WTC11 (cell line): ENCODE measurements around the gene SLC17A9. TPM values are rescaled to one million over a fixed set of nuclear protein-coding genes. Genes with fewer than 3 reads are reported as not detected.
A peak's percentile ranks its signal among the peaks of the same experiment; 100 is the strongest.

Experiments used
- ATAC-seq: fragments of 200-7000 bp; cut with Tn5 transposase; 2 replicates; pipeline ENCODE4 v1.10.0; 2021; ENCODE audit warnings: mild to moderate bottlenecking, moderate library complexity
- CTCF ChIA-PET: fragments of 300-600 bp; sonication (Branson Sonifier 250); formaldehyde crosslinking; loops from one replicate; lab custom pipeline; 2021; ENCODE audit warnings: antibody characterized with exemption; lab: Charles Lee
- POLR2A ChIA-PET: fragments of 350-600 bp; sonication (Branson Sonifier 250); formaldehyde crosslinking; loops from one replicate; lab custom pipeline; 2021; ENCODE audit warnings: antibody characterized with exemption; lab: Charles Lee
- DNase-seq: peaks from one replicate; pipeline ENCODE4 v3.0.0; 2021; ENCODE audit warnings: low spot score
- H3K27ac Mint-ChIP-seq: 2 replicates; pipeline ENCODE4 v1.8.0; 2021; ENCODE audit warnings: mixed read lengths
- H3K27me3 Mint-ChIP-seq: 2 replicates; pipeline ENCODE4 v1.8.0; 2021; ENCODE audit warnings: low read depth, mild to moderate bottlenecking, moderate library complexity, mixed read lengths
- H3K36me3 Mint-ChIP-seq: 2 replicates; pipeline ENCODE4 v1.8.0; 2021; ENCODE audit warnings: mixed read lengths
- H3K4me1 Mint-ChIP-seq: 2 replicates; pipeline ENCODE4 v1.8.0; 2022; ENCODE audit warnings: mixed read lengths
- H3K4me3 Mint-ChIP-seq: 2 replicates; pipeline ENCODE4 v1.8.0; 2021; ENCODE audit warnings: mild to moderate bottlenecking, moderate library complexity, mixed read lengths
- H3K9me3 Mint-ChIP-seq: 2 replicates; pipeline ENCODE4 v1.8.0; 2021; ENCODE audit warnings: mixed read lengths
- ELF4 ChIP-seq: sonication (generic); formaldehyde crosslinking; IDR thresholded peaks from 2 replicates; pipeline ENCODE4 v1.8.1; 2022; ENCODE audit warnings: low read depth, mild to moderate bottlenecking, moderate library complexity, missing genetic modification reagents
- GRHL2 ChIP-seq: fragments of 250-450 bp; sonication (Bioruptor Pico); IDR thresholded peaks from 2 replicates; pipeline ENCODE4 v1.8.0; 2022; ENCODE audit warnings: mild to moderate bottlenecking, moderate library complexity; ENCODE audit not compliant: insufficient replicate concordance, severe bottlenecking
- IRF2 ChIP-seq: sonication (generic); formaldehyde crosslinking; IDR thresholded peaks from 2 replicates; pipeline ENCODE4 v1.8.0; 2022; ENCODE audit warnings: low read depth, missing genetic modification reagents, borderline replicate concordance
- NFE2L1 ChIP-seq: sonication (generic); formaldehyde crosslinking; IDR thresholded peaks from 2 replicates; pipeline ENCODE4 v1.8.1; 2023; ENCODE audit warnings: missing genetic modification reagents
- RORB ChIP-seq: fragments of 250-450 bp; sonication (Bioruptor Pico); IDR thresholded peaks from 2 replicates; pipeline ENCODE4 v1.9.0; 2021; ENCODE audit warnings: mild to moderate bottlenecking
- SP1 ChIP-seq: sonication (generic); formaldehyde crosslinking; conservative IDR thresholded peaks from 2 replicates; pipeline ENCODE4 v1.8.1; 2022; ENCODE audit warnings: missing genetic modification reagents
- ZNF317 ChIP-seq: sonication (generic); formaldehyde crosslinking; IDR thresholded peaks from 2 replicates; pipeline ENCODE4 v1.8.1; 2023; ENCODE audit warnings: low read depth, mild to moderate bottlenecking, moderate library complexity, missing genetic modification reagents, borderline replicate concordance
- ZNF416 ChIP-seq: fragments of 250-450 bp; sonication (Bioruptor Pico); IDR thresholded peaks from 2 replicates; pipeline ENCODE4 v1.9.0; 2021; ENCODE audit warnings: mild to moderate bottlenecking, inconsistent platforms
- ZNF671 ChIP-seq: fragments of 250-450 bp; sonication (Bioruptor Pico); IDR thresholded peaks from 2 replicates; pipeline ENCODE4 v1.8.0; 2021; ENCODE audit warnings: mild to moderate bottlenecking
- total RNA-seq: library from RNA; stranded (reverse); gene quantifications from 3 replicates; pipeline ENCODE4 v1.2.3, GENCODE V29; 2021
- TF ChIP-seq, protein P1 (sequence below): sonication (generic); formaldehyde crosslinking; IDR thresholded peaks from 2 replicates; pipeline ENCODE4 v1.8.1; 2023; ENCODE audit warnings: mild to moderate bottlenecking, moderate library complexity, missing genetic modification reagents
- TF ChIP-seq, protein P2 (sequence below): sonication (generic); formaldehyde crosslinking; IDR thresholded peaks from 2 replicates; pipeline ENCODE4 v1.8.0; 2023; ENCODE audit warnings: mild to moderate bottlenecking, missing genetic modification reagents
- TF ChIP-seq, protein P3 (sequence below): sonication (generic); formaldehyde crosslinking; IDR thresholded peaks from 2 replicates; pipeline ENCODE4 v1.8.1; 2022; ENCODE audit warnings: mild to moderate bottlenecking, moderate library complexity, missing genetic modification reagents
- TF ChIP-seq, protein P4 (sequence below): sonication (generic); formaldehyde crosslinking; IDR thresholded peaks from 2 replicates; pipeline ENCODE4 v1.8.0; 2023; ENCODE audit warnings: missing genetic modification reagents, mild to moderate bottlenecking, borderline replicate concordance

Gene SLC17A9
- total RNA-seq, 1 experiment from 2014 or later: 41.7 TPM

DNA sequence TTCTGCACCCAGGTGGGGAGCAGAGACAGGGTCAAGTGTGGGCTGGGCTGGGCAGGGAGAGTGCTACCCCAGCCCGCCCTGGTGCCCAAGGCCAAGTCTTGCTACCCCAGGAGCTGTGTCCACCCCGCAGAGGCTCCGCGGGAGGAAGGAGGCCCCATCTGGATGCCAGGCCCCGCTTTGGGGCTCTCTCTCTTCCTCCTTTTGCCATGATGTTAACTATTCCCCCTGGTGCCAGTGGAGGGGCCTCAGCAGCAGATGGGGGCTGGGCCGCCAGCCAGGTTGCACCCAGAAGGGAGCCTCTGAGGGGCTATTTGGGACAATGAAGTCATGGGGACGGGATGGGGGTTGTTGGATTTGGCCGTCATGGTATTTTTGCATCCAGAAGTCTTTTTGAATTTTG is 9.3 kb downstream of the SLC17A9 start (continued):
- TF ChIP-seq SP1 (CRISPR knock-in tag) (no peak), IRF2 (CRISPR knock-in tag) (no peak), RORB (CRISPR knock-in tag) (no peak), ELF4 (no peak), GRHL2 (CRISPR knock-in tag) (no peak)
- TF ChIP-seq, protein P1, sequence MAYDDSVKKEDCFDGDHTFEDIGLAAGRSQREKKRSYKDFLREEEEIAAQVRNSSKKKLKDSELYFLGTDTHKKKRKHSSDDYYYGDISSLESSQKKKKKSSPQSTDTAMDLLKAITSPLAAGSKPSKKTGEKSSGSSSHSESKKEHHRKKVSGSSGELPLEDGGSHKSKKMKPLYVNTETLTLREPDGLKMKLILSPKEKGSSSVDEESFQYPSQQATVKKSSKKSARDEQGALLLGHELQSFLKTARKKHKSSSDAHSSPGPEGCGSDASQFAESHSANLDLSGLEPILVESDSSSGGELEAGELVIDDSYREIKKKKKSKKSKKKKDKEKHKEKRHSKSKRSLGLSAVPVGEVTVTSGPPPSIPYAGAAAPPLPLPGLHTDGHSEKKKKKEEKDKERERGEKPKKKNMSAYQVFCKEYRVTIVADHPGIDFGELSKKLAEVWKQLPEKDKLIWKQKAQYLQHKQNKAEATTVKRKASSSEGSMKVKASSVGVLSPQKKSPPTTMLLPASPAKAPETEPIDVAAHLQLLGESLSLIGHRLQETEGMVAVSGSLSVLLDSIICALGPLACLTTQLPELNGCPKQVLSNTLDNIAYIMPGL (CRISPR knock-in tag): no peak
- TF ChIP-seq, protein P2, sequence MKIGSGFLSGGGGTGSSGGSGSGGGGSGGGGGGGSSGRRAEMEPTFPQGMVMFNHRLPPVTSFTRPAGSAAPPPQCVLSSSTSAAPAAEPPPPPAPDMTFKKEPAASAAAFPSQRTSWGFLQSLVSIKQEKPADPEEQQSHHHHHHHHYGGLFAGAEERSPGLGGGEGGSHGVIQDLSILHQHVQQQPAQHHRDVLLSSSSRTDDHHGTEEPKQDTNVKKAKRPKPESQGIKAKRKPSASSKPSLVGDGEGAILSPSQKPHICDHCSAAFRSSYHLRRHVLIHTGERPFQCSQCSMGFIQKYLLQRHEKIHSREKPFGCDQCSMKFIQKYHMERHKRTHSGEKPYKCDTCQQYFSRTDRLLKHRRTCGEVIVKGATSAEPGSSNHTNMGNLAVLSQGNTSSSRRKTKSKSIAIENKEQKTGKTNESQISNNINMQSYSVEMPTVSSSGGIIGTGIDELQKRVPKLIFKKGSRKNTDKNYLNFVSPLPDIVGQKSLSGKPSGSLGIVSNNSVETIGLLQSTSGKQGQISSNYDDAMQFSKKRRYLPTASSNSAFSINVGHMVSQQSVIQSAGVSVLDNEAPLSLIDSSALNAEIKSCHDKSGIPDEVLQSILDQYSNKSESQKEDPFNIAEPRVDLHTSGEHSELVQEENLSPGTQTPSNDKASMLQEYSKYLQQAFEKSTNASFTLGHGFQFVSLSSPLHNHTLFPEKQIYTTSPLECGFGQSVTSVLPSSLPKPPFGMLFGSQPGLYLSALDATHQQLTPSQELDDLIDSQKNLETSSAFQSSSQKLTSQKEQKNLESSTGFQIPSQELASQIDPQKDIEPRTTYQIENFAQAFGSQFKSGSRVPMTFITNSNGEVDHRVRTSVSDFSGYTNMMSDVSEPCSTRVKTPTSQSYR (CRISPR knock-in tag): no peak
- TF ChIP-seq, all 79 proteins: peak for 0

DNA sequence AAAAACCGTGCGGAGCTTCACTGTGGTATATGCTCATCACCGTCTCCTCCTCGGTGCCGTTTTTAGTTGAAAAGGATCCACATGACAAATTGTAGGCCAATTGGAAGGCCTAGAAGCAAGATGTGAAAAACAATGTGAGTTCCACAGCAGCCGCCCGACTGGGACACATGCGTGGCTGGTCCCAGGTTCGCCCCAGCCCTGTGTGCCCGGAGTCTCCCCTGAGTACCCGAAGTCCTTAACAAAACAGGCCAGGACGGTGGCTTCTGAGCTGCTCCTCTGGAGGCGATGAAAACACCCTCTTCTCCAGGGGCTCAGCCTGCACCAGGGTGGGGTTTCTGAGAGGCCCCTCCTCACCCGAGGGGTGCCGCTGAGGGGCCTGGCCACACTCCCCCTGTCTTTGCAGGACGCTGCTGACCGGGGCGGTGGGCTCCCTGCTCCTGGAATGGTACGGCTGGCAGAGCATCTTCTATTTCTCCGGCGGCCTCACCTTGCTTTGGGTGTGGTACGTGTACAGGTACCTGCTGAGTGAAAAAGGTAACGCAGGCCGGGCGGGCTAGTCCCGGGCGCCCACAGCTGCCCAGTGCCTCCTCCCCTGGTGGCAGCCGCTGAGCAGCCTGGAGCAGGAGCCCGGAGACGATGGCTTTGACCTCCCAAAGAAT is 9.8 kb downstream of the SLC17A9 start:
- Mint-ChIP-seq H3K27ac (peak overlapping the region; percentile 27; the same call in 1 of the 2 replicates), H3K9me3 (no peaks in the 10 kb centered on the region), H3K4me1 (no peaks in the 10 kb centered on the region), H3K4me3 (no peak overlapping the region), H3K36me3 (peaks cover 8% of the 10 kb centered on the region; the same call in 1 of the 2 replicates), H3K27me3 (no peaks in the 10 kb centered on the region)
- no peak for DNase-seq
- TF ChIP-seq ZNF317 (CRISPR knock-in tag) (no peak), ZNF416 (CRISPR knock-in tag) (no peak), ZNF671 (CRISPR knock-in tag) (no peak), NFE2L1 (no peak)
- TF ChIP-seq, protein P3, sequence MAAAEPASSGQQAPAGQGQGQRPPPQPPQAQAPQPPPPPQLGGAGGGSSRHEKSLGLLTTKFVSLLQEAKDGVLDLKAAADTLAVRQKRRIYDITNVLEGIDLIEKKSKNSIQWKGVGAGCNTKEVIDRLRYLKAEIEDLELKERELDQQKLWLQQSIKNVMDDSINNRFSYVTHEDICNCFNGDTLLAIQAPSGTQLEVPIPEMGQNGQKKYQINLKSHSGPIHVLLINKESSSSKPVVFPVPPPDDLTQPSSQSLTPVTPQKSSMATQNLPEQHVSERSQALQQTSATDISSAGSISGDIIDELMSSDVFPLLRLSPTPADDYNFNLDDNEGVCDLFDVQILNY: no peak
- TF ChIP-seq, protein P4, sequence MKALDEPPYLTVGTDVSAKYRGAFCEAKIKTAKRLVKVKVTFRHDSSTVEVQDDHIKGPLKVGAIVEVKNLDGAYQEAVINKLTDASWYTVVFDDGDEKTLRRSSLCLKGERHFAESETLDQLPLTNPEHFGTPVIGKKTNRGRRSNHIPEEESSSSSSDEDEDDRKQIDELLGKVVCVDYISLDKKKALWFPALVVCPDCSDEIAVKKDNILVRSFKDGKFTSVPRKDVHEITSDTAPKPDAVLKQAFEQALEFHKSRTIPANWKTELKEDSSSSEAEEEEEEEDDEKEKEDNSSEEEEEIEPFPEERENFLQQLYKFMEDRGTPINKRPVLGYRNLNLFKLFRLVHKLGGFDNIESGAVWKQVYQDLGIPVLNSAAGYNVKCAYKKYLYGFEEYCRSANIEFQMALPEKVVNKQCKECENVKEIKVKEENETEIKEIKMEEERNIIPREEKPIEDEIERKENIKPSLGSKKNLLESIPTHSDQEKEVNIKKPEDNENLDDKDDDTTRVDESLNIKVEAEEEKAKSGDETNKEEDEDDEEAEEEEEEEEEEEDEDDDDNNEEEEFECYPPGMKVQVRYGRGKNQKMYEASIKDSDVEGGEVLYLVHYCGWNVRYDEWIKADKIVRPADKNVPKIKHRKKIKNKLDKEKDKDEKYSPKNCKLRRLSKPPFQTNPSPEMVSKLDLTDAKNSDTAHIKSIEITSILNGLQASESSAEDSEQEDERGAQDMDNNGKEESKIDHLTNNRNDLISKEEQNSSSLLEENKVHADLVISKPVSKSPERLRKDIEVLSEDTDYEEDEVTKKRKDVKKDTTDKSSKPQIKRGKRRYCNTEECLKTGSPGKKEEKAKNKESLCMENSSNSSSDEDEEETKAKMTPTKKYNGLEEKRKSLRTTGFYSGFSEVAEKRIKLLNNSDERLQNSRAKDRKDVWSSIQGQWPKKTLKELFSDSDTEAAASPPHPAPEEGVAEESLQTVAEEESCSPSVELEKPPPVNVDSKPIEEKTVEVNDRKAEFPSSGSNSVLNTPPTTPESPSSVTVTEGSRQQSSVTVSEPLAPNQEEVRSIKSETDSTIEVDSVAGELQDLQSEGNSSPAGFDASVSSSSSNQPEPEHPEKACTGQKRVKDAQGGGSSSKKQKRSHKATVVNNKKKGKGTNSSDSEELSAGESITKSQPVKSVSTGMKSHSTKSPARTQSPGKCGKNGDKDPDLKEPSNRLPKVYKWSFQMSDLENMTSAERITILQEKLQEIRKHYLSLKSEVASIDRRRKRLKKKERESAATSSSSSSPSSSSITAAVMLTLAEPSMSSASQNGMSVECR (CRISPR knock-in tag): no peak
- ChIA-PET CTCF (interaction anchor here (1.3 to 1.5 kb wide), 2 partner anchors 39 to 52 kb away, joined by 3 to 5 read pairs; no protein-coding TSS in a partner anchor), POLR2A (no interaction called here)
- ATAC-seq: no peak
